ENCODE measurements around the gene COA7.

COA7 gene

GRCh38 chr1:52695627-52696026 is 2.5 kb downstream of the COA7 start:
- no peak for TF ChIP-seq CTCF (conservative IDR thresholded peaks at IDR 0.05)
- no peak overlapping the region for H3K27ac ChIP-seq

- no peak for TF ChIP-seq CTCF (conservative IDR thresholded peaks at IDR 0.05)
- H3K27ac ChIP-seq, result peak overlapping the region; percentile 9; the same call in 1 of the 2 replicates
Observed at GRCh38 chr1:52693843-52694242, 4.3 kb downstream of the COA7 start.

- H3K27ac ChIP-seq, result peak overlapping the region; percentile 9; the same call in 1 of the 2 replicates
Observed at GRCh38 chr1:52693351-52693750, 4.8 kb downstream of the COA7 start.

GRCh38 chr1:52692697-52693096 is 5.5 kb downstream of the COA7 start:
- no peak overlapping the region for H3K27ac ChIP-seq

GRCh38 chr1:52691821-52692220 is 6.3 kb downstream of the COA7 start:
- no peak for TF ChIP-seq CTCF (conservative IDR thresholded peaks at IDR 0.05)
- no peak overlapping the region for H3K27ac ChIP-seq

More at GRCh38 chr1:52692697-52693096, 5.5 kb downstream of the COA7 start:
- no peak for TF ChIP-seq CTCF (conservative IDR thresholded peaks at IDR 0.05)

GRCh38 chr1:52686830-52687229 is 11.3 kb downstream of the COA7 start:
- no peak overlapping the region for H3K27ac ChIP-seq
- TF ChIP-seq CTCF (conservative IDR thresholded peaks at IDR 0.05), result no peak

GRCh38 chr1:52686261-52686751 is 11.8 kb downstream of the COA7 start:
- peak; percentile 91 for TF ChIP-seq CTCF (conservative IDR thresholded peaks at IDR 0.05)
- H3K27ac ChIP-seq, result 0 out of 2 replicates have a peak overlapping the region, but pooled peaks have one; percentile 8

- no peak overlapping the region for H3K27ac ChIP-seq
- no peak for TF ChIP-seq CTCF (conservative IDR thresholded peaks at IDR 0.05)
Observed at GRCh38 chr1:52684545-52684944, 13.6 kb downstream of the COA7 start.
